HepG2 (cell line): ENCODE data around the gene AXIN1. TPM values are rescaled to one million over a fixed set of nuclear protein-coding genes. Genes with fewer than 3 reads are reported as not detected.
A peak's percentile ranks its signal among the peaks of the same experiment; 100 is the strongest.

ENCODE experiments used
- ATAD3A ChIP-seq: sonication (generic); formaldehyde crosslinking; IDR thresholded peaks from 2 replicates; pipeline ENCODE4 v1.4.0; 2020; ENCODE audit warnings: missing genetic modification reagents
- ELF4 ChIP-seq: sonication (generic); formaldehyde crosslinking; IDR thresholded peaks from 2 replicates; pipeline ENCODE4 v1.5.0; 2020; ENCODE audit warnings: missing genetic modification reagents, mild to moderate bottlenecking, moderate library complexity, borderline replicate concordance
- GLI4 ChIP-seq: sonication (generic); formaldehyde crosslinking; IDR thresholded peaks from 2 replicates; pipeline ENCODE4 v1.5.1; 2020; ENCODE audit warnings: missing genetic modification reagents, mild to moderate bottlenecking, moderate library complexity, borderline replicate concordance
- JDP2 ChIP-seq: sonication (generic); formaldehyde crosslinking; IDR thresholded peaks from 2 replicates; pipeline ENCODE4 v1.8.1; 2022; ENCODE audit warnings: missing genetic modification reagents, borderline replicate concordance
- MBNL3 ChIP-seq: fragments of 250-450 bp; sonication (Bioruptor Pico); conservative IDR thresholded peaks from 2 replicates; pipeline ENCODE4 v1.8.0; 2022; ENCODE audit warnings: mild to moderate bottlenecking, inconsistent platforms
- NFKBIZ ChIP-seq: IDR thresholded peaks from 2 replicates; pipeline ENCODE4 v1.6.1; 2018; ENCODE audit warnings: missing genetic modification reagents, missing compliant biosample characterization
- POLR2A ChIP-seq, 2 experiments: IDR thresholded peaks; 2 replicates each; pipeline ENCODE4 v1.6.1; 2011; ENCODE audit warnings: low read depth in 2 of 2, low read length in 2 of 2, mild to moderate bottlenecking in 1 of 2, moderate library complexity in 1 of 2; ENCODE audit not compliant: insufficient read depth in 1 of 2
- RBAK ChIP-seq: sonication (generic); formaldehyde crosslinking; IDR thresholded peaks from 2 replicates; pipeline ENCODE4 v1.5.1; 2020; ENCODE audit warnings: mild to moderate bottlenecking, missing genetic modification reagents
- RFX1 ChIP-seq: fragments of 450-650 bp; IDR thresholded peaks from 2 replicates; pipeline ENCODE4 v1.6.1; 2017
- TCF7 ChIP-seq: sonication (generic); IDR thresholded peaks from 2 replicates; pipeline ENCODE4 v1.6.1; 2016; ENCODE audit warnings: antibody characterized with exemption, low read depth
- ZBTB21 ChIP-seq: sonication (generic); formaldehyde crosslinking; IDR thresholded peaks from 2 replicates; pipeline ENCODE4 v1.4.0; 2020; ENCODE audit warnings: missing genetic modification reagents
- ZFY ChIP-seq: sonication (generic); formaldehyde crosslinking; IDR thresholded peaks from 2 replicates; pipeline ENCODE4 v1.4.0; 2020; ENCODE audit warnings: missing genetic modification reagents
- ZNF230 ChIP-seq: sonication (generic); formaldehyde crosslinking; IDR thresholded peaks from 2 replicates; pipeline ENCODE4 v1.4.0; 2020; ENCODE audit warnings: mild to moderate bottlenecking, missing genetic modification reagents
- ZNF232 ChIP-seq: sonication (generic); formaldehyde crosslinking; IDR thresholded peaks from 2 replicates; pipeline ENCODE4 v1.4.0; 2020; ENCODE audit warnings: missing genetic modification reagents, borderline replicate concordance
- ZNF292 ChIP-seq: sonication (generic); formaldehyde crosslinking; IDR thresholded peaks from 2 replicates; pipeline ENCODE4 v1.8.1; 2022; ENCODE audit warnings: mild to moderate bottlenecking, low read depth, missing genetic modification reagents, borderline replicate concordance
- ZNF326 ChIP-seq: sonication (generic); formaldehyde crosslinking; IDR thresholded peaks from 2 replicates; pipeline ENCODE4 v1.4.0; 2020; ENCODE audit warnings: missing genetic modification reagents, borderline replicate concordance
- ZNF501 ChIP-seq: sonication (generic); formaldehyde crosslinking; IDR thresholded peaks from 2 replicates; pipeline ENCODE4 v1.5.1; 2020; ENCODE audit warnings: mild to moderate bottlenecking, moderate library complexity, missing genetic modification reagents
- ZNF644 ChIP-seq: IDR thresholded peaks from 2 replicates; pipeline ENCODE4 v1.6.1; 2016; ENCODE audit warnings: low read depth
- ZNF737 ChIP-seq: sonication (generic); formaldehyde crosslinking; IDR thresholded peaks from 2 replicates; pipeline ENCODE4 v1.5.0; 2020; ENCODE audit warnings: missing genetic modification reagents, mild to moderate bottlenecking, borderline replicate concordance
- ZNF782 ChIP-seq: sonication (generic); formaldehyde crosslinking; IDR thresholded peaks from 2 replicates; pipeline ENCODE4 v1.4.0; 2020; ENCODE audit warnings: missing genetic modification reagents, mild to moderate bottlenecking, borderline replicate concordance
- polyA plus RNA-seq, 8 experiments: library from polyadenylated mRNA; depleted of rRNA in 3 of 8; stranded (reverse) in 7 of 8; unstranded in 1 of 8; fragments of >200 nt; fragmentation: Illumina TruSeq in 4 of 8; extraction: Trizol in 4 of 8; gene quantifications; 2 replicates each; pipeline versions ENCODE4 v1.2.1 to v1.2.3, GENCODE V29; 2011 to 2016; ENCODE audit warnings: low read depth in 4 of 8, missing spikeins in 1 of 8, mixed read lengths in 1 of 8; ENCODE audit not compliant: insufficient read depth in 1 of 8
- total RNA-seq, 5 experiments: library from RNA; depleted of rRNA; stranded (reverse); fragments of >200 nt; fragmentation: Illumina TruSeq; extraction: Trizol; gene quantifications; 2 replicates each; pipeline ENCODE4 v1.2.3, GENCODE V29; 2016; ENCODE audit warnings: low read depth in 1 of 5
- TF ChIP-seq, protein P1 (sequence below): sonication (generic); formaldehyde crosslinking; IDR thresholded peaks from 2 replicates; pipeline ENCODE4 v1.4.0; 2020; ENCODE audit warnings: missing genetic modification reagents, borderline replicate concordance
- TF ChIP-seq, protein P2 (sequence below): sonication (generic); formaldehyde crosslinking; IDR thresholded peaks from 2 replicates; pipeline ENCODE4 v1.4.0; 2020; ENCODE audit warnings: mild to moderate bottlenecking, missing genetic modification reagents

The AXIN1 gene
- total and polyA plus RNA-seq, 2 of the 13 experiments (the other 11 are each of a cell fraction or from before 2014, with no cell fraction given), result 24.0 to 26.0 TPM

DNA sequence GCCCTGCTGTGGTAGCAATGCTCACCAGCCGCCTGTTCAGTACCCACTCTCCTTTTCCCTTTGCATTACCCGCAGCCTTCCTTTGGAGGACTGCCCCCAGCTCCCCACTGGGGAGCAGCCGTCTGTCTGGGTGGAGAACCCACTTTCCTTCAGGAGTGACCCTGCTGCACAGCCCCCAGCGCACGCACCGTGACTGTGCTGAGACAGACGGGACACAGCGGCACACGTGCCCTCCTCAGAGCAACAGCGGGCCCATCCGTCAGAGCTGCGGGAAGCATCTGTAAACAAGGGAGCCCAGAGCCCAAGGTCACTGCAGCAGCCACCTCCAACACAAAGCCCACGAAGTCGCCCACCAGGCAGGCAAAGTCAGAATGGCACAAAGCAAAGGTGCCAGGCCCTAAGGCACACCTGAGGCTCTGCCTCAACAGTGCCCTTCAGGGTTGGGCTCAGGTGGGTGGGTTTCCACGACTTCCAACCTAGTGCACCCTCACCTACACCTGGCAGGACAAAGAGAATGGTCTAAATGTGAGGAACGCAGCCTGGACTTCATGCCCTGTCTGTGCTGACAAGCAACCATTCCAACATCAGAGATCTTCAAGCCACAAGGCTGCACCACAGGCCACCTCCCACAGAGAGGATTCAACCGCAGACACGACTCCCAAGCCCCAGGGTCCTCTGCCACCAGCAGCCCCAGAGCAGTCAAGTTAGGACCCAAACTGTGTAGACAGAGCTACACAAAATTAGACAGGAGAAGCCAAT, 9.9 kb downstream of the AXIN1 start (continued):
- no peak; the same call in 1 of the 2 replicates for TF ChIP-seq RBAK (CRISPR knock-in tag)
- peak; percentile 63; the same call in 1 of the 2 replicates for TF ChIP-seq ZNF232 (CRISPR knock-in tag)
- TF ChIP-seq ZNF737 (CRISPR knock-in tag), result no peak
- no peak for TF ChIP-seq ZNF326 (CRISPR knock-in tag)
- no peak for TF ChIP-seq MBNL3
- TF ChIP-seq RFX1, result no peak
- no peak for TF ChIP-seq GLI4 (CRISPR knock-in tag)
- peak; percentile 81 for TF ChIP-seq ZFY
- TF ChIP-seq ZNF292, result peak; percentile 90
- TF ChIP-seq ZNF644 (CRISPR knock-in tag), result no peak
- no peak for TF ChIP-seq ATAD3A (CRISPR knock-in tag)
- no peak for TF ChIP-seq JDP2 (CRISPR knock-in tag)
- TF ChIP-seq ZBTB21 (CRISPR knock-in tag), result no peak
- TF ChIP-seq ZNF230 (CRISPR knock-in tag), result no peak
- TF ChIP-seq TCF7, result no peak
- no peak for TF ChIP-seq NFKBIZ (CRISPR knock-in tag)
- TF ChIP-seq, protein P1, sequence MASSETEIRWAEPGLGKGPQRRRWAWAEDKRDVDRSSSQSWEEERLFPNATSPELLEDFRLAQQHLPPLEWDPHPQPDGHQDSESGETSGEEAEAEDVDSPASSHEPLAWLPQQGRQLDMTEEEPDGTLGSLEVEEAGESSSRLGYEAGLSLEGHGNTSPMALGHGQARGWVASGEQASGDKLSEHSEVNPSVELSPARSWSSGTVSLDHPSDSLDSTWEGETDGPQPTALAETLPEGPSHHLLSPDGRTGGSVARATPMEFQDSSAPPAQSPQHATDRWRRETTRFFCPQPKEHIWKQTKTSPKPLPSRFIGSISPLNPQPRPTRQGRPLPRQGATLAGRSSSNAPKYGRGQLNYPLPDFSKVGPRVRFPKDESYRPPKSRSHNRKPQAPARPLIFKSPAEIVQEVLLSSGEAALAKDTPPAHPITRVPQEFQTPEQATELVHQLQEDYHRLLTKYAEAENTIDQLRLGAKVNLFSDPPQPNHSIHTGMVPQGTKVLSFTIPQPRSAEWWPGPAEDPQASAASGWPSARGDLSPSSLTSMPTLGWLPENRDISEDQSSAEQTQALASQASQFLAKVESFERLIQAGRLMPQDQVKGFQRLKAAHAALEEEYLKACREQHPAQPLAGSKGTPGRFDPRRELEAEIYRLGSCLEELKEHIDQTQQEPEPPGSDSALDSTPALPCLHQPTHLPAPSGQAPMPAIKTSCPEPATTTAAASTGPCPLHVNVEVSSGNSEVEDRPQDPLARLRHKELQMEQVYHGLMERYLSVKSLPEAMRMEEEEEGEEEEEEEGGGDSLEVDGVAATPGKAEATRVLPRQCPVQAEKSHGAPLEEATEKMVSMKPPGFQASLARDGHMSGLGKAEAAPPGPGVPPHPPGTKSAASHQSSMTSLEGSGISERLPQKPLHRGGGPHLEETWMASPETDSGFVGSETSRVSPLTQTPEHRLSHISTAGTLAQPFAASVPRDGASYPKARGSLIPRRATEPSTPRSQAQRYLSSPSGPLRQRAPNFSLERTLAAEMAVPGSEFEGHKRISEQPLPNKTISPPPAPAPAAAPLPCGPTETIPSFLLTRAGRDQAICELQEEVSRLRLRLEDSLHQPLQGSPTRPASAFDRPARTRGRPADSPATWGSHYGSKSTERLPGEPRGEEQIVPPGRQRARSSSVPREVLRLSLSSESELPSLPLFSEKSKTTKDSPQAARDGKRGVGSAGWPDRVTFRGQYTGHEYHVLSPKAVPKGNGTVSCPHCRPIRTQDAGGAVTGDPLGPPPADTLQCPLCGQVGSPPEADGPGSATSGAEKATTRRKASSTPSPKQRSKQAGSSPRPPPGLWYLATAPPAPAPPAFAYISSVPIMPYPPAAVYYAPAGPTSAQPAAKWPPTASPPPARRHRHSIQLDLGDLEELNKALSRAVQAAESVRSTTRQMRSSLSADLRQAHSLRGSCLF (CRISPR knock-in tag), result no peak
- TF ChIP-seq ELF4 (CRISPR knock-in tag), result no peak
- TF ChIP-seq ZNF501, result peak; percentile 66; the same call in 1 of the 2 replicates
- TF ChIP-seq, protein P2, sequence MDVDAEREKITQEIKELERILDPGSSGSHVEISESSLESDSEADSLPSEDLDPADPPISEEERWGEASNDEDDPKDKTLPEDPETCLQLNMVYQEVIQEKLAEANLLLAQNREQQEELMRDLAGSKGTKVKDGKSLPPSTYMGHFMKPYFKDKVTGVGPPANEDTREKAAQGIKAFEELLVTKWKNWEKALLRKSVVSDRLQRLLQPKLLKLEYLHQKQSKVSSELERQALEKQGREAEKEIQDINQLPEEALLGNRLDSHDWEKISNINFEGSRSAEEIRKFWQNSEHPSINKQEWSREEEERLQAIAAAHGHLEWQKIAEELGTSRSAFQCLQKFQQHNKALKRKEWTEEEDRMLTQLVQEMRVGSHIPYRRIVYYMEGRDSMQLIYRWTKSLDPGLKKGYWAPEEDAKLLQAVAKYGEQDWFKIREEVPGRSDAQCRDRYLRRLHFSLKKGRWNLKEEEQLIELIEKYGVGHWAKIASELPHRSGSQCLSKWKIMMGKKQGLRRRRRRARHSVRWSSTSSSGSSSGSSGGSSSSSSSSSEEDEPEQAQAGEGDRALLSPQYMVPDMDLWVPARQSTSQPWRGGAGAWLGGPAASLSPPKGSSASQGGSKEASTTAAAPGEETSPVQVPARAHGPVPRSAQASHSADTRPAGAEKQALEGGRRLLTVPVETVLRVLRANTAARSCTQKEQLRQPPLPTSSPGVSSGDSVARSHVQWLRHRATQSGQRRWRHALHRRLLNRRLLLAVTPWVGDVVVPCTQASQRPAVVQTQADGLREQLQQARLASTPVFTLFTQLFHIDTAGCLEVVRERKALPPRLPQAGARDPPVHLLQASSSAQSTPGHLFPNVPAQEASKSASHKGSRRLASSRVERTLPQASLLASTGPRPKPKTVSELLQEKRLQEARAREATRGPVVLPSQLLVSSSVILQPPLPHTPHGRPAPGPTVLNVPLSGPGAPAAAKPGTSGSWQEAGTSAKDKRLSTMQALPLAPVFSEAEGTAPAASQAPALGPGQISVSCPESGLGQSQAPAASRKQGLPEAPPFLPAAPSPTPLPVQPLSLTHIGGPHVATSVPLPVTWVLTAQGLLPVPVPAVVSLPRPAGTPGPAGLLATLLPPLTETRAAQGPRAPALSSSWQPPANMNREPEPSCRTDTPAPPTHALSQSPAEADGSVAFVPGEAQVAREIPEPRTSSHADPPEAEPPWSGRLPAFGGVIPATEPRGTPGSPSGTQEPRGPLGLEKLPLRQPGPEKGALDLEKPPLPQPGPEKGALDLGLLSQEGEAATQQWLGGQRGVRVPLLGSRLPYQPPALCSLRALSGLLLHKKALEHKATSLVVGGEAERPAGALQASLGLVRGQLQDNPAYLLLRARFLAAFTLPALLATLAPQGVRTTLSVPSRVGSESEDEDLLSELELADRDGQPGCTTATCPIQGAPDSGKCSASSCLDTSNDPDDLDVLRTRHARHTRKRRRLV, result no peak
- TF ChIP-seq POLR2A (IDR thresholded peaks at IDR 0.05; ENCODE audit: insufficient read depth in 1 of 2, low read depth in 2 of 2, low read length in 2 of 2), result peak; percentile 39 to 80; a peak in 3 of 4 replicates
- TF ChIP-seq ZNF782 (CRISPR knock-in tag), result no peak
